Activated CD4-positive, CD25-positive, alpha-beta regulatory T cell (primary cell): ENCODE data around the gene P2RY2.

Experiments
- DNase-seq, 4 experiments: peaks; one replicate each; lab custom pipeline; 2025; lab: John Stamatoyannopoulos, UW

The P2RY2 gene

DNA sequence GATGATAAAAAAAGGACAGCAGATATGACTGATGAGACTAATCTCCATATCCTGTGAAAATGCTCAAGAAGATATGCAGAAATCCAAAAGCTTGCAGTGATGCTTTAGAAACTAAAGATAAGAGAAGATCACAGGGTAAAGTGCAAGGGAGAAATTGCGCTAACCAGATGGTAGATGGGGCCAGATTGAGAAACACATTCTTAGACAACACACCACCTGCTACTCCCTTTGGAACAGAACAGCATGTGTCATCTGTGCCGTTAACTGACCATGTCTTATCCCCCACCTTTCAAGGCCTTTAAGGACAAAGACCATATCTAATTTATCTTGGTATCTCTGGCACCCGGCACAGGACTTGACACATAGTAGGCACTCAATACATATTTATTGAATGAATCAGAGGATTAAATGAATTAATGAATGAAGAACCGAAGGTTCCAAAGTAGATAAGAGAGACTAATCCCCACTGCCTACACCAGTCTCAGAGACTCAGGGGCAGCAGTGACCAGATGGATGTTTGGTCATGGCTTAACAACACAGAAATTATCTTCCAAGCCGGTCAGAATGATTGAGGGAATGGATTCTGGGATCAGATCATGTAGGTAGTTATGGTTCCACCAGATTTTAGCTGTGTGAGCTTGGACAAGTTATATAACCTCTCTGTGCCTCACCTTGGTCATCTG, 12.3 kb upstream of the P2RY2 start:
- DNase-seq = no peak

DNA sequence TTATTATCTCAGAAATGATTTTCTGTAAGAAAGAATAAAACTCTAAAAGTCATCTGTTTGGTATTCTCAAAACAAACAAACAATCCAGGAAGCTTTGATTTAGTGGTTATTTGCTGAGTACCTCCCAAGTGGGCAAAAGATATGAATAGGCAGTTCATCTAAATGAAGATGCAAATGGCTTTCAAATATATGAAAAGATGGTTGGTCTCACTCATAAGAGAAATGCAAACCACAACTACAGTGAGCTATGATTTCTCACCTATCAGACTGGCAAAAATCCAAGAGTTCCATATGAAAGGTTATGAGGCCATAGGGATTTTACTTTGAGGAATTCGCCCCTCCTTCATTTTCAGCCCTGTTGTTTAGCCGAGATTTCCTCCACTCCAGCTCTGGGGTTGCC, 11.3 kb upstream of the P2RY2 start:
- DNase-seq = no peak

DNA sequence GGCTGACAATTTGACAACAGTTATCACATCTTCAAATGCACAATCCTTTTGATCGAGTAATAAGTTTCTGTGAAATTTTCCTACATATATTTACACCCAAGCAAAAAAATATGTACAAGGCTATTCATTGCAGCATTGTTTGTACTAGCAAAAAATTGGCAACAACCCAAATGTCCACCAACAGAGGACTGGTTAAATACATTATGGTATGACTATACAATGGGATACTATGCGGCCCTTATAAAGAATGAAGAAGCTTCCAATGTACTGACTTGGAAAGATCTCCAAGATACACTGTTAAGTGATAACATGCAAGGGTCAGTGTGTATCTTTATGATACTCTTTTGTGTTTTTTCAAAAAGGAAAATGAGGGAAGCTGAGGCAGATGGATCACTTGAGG, 8.2 kb upstream of the P2RY2 start:
- no peak for DNase-seq

DNA sequence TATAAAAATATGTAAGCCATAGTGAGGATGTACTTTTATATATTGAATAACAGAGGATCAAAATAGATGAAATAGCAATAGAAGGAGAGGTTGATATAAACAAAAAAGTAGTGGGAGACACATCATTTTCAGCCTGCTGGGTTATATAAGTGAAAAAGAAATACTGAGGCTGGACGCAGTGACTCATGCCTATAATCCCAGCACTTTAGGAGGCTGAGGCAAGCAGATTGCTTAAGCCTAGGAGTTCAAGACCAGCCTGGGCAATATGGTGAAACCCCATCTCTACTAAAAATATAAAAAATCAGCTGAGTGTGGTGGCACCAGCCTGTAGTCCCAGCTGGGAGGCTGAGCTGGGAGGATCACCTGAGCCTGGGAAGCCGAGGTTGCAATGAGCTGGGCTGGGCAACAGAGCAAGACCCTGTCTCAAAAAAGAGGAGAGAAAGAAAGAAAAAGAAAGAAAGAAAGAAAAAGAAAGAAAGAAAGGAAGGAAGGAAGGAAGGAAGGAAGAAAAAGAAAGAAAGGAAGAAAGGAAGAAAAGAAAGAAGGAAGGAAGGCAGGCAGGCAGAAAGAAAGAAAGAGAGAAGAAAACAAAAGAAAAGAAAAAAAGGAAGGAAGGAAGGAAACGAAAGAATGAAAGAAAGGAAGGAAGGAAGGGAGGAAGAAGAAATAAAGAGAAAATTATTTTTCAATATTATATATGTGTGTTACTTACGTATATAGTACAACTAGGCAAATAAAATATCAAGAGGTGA, 7.0 kb upstream of the P2RY2 start:
- no peak for DNase-seq

DNA sequence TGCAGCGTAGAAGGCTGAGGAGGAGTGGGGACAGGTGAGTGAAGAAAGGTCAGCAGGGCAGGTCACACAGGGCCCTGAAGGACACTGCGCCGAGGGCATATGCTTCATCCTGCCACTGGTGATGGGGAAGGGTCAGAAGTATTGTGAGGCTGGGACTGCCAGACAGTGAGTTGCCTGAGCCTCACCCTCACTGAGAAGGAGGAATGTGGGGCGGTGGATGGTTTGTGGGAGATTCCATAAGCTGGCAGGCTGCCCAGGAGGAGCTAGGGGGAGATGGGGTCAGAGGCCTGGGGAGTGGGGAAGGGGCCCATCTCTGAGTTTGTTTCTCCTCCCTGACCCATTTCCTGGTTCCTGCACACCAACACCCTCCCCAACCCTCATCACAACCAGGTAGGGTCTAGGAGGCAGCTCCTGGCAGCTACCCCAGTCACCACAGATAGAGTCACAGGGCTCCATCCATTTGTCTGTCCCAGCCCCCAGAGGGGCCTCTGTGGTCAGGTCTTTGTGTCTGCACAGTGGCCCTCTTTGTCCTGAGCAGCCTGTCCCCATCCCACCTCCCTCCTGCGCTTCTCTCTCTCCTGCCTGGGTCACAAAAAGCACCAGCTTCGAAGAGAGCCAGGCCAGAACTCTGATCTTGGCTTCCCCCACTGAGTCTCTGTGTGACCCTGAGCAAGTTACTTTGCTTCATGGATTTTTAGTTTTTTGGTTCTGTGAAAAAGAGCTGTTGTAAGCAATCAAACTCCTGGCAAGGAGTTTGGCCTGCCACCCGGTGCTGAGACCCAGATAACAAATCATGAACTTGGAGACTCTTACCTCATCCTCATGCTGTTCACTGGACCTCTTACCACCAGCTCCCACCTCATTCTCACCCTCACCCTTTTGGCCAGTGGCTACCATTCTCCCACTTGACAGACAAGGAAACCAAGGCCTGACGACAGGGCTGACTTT, 4.6 kb upstream of the P2RY2 start:
- DNase-seq = no peak

DNA sequence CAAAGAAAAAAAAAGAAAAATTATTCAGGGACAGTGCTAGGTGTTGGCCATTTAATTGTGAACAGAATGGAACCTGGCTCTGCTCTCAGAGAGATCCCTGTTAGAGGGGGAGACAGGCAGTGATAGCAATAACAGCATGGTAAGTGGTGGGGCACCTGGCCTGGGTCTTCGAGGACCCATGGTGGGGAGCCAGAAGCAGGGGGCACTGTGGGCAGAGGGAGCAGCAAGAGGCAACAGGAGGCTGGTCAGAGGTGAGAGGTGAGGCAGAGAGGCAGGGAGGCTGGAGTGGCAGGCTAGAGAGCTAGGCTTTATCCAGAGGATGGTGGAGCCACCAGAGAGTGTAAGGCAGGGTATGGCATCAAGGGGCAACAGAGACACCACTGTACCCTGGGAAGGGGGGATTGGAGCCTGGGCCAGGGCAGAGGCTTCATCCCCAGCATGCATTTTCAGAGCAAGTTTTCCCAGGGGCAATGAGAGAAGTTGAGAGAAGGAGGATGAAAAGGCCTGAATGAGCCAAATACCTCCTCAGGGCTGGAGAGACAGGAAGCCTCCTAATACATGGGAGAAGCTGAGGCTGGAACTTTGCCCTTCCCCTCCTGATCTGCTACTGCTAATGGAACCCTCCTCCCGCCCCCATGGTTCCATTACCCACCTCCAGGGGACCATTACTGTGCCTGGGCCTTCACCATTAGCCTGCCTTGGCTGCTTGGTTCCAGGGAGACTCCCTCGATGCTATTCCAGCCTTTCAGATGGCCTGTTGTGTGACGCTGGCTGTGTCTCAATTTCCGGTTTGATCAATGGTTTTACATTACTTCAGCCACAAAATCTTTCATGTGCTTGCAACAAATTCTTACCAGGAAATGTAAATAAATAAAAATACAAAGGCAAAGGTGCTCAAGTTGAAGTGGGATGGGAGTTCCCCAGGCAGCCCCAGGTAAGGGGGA, 2.6 kb upstream of the P2RY2 start:
- DNase-seq = no peak

DNA sequence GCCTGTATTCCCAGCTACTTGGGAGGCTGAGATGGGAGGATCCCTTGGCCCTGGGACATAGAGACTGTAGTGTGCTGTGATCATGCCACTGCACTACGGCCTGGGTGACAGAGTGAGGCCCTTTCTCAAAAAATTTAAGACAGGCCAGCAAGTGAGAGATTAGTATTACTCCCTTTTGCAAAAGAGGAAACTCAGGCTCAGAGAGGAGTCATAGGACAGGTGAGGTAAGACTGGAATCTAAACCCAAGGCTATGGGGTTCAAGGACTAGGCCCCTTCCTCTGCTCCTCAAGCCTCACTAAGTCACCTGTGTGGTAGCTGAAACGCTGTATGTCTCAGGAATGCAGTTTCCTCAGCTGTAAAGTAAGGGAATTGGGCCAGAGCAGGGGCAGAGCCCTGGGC, 1.6 kb upstream of the P2RY2 start:
- DNase-seq = no peak

DNA sequence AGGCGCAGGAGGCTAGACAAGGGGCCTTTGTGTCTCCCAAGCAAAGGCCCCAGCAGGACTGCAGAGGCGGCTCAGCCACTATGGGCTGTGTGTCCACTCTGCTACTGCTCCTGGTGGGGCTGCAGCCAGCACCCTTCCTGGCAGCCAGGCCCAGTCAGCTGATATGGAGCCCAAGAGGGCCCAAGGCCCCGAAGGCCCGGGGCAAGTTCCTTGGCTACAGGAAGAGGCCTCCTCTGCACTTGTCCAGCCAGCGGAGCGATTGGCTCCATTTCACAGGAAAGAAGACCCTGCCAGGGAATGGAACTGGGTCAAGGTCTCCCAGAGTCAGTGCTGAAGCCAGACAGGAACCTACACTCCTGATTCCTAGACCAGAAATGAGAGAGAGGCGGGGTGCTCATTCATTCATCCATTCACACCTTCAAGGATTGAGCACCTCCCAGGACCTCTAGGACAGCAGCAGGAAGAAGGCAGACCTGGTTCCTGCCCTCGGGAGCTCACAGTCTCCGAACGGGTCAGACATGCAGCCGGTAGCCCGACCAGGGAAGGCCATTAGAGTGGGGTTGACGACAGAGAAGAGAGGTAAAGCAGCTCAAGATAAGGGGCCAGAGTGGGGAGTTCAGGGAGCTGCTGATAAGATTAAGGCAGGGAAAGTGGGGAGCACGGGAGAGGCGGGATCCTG, 811 bp upstream of the P2RY2 start:
- no peak for DNase-seq

DNA sequence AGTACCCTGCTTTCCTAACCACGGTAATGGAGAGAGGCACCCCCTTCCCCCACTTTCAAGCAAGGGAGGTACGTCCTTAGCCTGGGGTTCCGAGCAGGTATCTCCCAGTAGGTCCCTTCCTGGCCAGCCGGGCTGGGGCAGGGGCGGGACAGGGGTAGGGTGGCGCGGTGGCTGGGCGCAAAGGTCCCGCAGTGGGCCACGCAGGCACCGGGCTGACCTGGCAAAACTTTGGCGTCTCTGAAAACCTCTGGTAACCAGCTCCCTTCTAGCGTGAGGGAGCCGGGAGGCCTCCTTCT, 323 bp upstream of the P2RY2 start:
- DNase-seq = no peak

DNA sequence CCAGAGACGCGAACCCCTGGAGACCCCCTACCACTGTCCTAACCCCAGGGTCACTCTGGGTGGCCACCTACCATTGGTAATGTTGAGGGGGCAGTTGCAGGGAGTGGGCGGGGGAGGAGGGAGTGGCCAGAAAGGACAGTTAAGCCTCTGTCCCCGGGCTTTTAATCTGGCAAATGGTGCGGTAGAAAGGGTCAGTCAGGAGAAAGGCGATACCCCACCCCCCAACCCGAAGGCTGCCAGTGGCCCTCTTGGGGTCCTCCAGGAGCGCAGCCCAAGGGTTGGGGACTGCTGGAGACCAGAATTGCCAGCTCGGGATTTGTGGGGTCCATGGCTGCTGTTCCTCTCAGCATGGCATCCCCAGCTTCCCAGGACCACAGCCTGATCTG, 742 bp downstream of the P2RY2 start:
- no peak for DNase-seq

DNA sequence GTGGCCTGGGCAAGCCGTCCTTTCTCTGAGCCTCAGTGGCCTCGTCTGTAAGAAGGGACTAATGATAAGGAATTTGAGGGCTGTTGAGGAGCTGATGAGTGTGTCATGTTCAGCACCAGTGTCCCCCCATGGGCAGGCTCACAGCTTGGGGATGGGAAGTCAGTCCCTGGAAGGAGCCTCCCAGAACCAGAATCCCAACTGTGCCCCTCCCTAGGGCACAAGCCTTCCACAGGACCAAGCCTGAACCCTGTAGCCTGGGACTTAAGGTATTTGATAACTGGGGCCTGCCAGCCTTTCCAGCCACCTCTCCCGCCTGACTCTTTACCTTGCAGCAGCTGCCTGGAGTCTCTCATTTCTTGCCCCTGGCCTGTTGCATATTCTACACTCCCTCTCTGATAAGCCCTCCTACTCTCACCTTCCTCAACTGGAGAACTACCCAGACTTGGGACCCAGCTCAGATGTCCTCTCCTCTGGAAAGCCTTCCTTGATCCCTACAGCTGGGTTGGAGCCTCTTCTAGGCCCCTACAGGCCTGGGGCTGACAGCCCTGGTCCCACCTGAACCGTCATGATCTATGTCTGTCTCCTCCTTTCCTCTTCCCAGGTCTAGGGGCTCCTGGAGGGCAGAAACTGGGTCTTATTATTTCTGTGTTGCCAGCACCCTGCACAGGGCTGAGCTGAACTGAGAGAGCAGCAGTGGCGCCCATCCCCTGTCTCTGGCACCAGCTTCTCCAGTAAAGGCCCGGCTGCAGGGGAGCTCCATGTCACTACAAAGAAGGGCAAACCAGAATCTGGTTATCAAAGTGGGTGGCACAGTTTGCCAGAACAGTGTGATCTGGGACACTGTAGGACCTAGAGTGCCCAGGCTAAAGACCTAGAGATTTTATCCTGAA, 1.6 kb downstream of the P2RY2 start:
- DNase-seq = no peak

DNA sequence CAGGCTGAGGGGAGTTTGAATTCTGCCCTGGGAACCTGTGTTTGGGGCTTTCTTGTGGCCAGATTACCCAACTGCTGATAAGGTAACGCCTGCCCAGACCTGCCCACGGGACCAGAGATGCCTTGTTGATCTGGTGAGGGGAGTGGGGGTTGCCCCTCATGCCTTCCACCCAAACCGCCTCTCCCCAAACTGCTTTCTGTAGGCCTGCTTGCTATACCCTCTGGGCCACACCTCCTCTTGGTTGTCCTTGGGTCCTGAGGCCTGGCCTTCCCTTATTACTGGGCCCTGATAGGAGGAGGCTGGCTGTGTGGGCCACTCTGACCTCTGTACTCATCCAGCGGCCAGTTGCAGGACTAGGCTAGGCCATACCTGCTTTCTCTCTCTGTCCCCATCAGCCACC, 3.4 kb downstream of the P2RY2 start:
- no peak for DNase-seq

DNA sequence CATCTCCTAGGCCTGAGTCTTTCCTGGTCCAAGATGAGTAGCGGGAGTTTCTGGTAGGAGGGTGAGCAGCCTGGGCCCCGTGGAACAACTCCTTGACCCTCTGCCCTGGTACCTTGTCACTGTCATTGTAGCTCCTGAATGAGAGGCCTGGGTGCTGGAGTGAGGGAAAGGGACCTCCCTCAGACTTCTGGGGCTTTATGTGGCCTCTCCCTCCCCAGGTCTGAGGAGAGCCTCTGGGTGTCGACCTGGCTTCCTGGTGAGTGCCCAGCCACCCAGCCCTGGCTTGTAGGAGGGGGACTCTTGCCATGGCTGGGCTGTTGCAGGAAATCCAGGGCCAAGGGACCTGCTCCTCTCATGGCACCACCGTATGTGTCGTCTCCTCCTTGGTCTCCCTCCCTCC, 3.9 kb downstream of the P2RY2 start:
- no peak for DNase-seq

DNA sequence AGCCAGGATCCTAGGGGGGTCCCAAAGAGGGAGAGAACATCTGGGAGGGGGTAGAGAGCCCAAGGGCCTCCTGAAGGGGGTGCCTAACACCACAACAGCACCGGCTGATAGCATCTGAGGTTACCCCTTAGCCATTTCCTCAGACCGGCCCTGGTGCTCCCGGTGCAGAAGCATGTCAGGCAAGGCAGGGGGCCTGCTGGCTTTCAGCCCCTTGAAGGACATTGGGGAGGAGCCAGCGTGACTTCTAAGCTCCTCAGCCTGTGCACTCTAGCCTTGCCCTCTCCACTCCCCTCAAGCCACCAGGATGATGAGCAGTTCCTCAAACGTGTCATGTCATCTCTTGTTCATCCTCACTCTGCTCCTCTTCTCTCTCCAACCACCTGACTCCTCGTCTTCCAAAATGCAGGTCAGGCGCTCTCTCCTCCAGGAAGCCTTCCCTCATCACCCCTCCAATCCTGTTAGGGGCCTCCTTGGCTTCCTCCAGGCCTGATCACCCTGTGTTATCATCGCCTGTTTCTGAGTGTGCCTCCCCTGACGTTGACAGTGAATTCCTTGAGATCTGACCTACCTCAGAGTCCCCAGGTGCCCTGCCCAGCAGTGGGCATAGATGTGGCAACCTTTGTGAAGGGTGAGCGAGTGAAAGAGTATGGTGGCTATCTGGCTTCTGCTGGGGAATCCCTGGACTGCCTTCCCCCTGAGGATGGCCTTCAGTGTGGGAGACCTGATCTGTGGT, 6.1 kb downstream of the P2RY2 start:
- no peak for DNase-seq

DNA sequence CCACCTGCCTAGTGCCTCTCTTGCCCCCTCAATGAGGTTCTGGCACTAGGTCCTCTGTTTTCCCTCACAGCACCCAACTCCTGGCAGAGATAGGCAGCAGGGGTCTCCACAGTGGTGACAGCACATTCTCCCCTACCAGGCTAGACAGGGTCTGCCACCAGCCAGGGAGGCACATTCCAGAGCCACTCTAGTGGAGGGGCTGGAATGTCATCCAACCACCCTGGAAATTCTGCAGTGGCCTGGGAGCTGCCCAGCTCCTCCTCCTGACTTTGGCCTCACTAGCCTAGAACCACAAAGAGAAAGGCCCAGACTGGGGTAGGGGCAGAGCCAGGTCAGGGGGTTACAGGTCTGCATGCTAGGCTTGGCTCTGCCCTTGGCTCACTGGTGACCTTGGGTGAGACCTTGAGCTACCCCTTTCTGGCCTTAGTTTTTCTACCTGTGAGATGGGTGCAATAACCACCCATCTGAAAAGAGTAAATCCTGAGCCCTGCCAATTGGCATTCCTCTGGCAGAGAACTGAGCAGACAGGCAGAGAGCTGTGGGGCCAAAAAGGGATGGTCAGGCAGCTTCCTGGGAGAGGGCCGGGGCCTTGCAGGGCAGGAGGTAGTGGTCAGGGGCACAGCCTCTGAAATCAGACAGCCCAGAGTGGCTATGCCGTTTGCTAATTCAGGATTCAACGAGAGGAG, 7.1 kb downstream of the P2RY2 start:
- DNase-seq = no peak

DNA sequence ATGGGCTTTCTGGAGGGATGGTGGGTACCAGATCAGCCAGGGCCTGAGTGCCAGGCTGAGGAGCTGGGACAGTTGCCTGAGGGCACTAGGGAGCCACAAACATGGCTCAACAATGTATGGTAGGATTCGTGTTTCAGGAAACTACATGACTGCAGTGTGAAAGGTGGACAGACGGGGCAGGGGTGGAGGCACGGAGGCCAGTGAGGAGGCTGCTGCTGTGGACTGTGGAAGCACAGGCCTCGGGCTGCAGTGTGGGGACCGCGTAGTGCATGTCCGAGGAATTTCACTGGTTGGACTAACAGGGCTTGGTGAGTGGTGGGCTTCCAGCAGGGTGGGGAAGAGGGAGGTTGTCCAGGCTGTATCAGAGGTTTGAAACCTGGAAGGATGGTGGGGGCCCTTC, 7.8 kb downstream of the P2RY2 start:
- no peak for DNase-seq

DNA sequence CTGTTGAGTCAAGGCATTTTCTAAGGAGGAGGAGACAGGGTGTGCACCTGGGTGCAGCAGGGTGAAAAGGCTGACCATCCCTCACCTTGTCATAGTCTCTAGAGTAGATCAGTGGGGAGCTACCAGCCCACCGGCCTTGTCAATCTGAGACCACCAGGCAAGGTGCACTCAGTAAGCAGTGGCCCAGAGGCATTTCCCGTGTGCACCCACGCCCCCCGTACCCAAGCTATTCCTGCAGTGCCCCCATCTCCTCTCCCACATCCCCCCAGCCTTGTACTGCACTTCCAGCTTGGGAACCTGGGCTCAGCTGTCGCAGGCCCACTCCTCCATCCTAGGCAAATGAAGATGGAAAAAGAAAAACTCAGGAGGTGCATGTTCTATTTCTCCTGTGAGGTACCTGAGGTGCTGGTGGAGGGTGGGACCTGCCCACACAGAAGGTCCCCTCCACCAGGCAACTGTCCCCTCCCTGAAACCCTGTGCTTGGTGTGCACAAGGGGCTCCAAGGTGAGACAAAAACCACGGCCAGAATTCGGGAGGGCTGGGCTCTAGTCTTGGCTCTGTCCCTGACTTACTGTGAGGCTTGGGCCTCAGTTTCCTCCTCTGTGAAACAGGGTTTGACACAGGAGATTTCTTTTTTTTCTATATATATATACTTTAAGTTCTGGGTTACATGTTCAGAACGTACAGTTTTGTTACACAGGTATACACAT, 8.4 kb downstream of the P2RY2 start:
- no peak for DNase-seq

DNA sequence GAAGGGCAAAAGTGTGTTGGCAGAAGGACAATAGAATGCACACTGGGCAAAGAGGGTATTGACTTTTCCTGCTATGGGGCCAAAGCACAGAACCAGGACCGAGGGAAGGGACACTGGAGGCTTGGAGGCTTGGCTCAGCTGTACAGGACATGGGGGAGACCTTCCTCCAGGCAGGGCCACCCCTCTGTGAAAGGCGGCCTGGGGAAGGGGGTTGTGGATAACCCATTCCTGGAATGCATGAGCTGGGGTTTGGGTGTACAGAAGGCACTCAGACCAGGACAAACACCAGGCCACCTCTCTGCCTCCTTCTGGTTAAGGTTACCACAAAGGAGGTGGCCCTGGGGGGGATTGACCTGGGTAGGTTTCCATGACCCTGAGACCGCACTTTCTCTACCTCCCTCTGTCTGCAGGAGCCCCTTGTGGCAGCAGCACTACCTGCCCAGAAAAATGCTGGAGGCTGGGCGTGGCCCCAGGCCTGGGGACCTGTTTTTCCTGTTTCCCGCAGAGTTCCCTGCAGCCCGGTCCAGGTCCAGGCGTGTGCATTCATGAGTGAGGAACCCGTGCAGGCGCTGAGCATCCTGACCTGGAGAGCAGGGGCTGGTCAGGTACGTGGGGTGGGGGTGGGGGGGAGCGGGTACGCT, 9.6 kb downstream of the P2RY2 start:
- no peak for DNase-seq
